OCI-LY7 (cell line): ENCODE data around the gene EXD2.

Experiments used
- CTCF ChIP-seq: fragments of 200-600 bp; sonication (generic); conservative IDR thresholded peaks from 2 replicates; pipeline ENCODE4 v1.5.1; 2014; ENCODE audit warnings: mild to moderate bottlenecking, antibody characterized with exemption, low read length, moderate library complexity, mixed read lengths
- EZH2phosphoT487 ChIP-seq: fragments of 200-600 bp; sonication (generic); IDR thresholded peaks from 2 replicates; pipeline ENCODE4 v1.6.1; 2018; ENCODE audit warnings: low read depth, borderline replicate concordance, mild to moderate bottlenecking, mixed run types, antibody characterized with exemption, low read length, moderate library complexity, mixed read lengths

GRCh38 chr14:69261761-69262331, 70.5 kb downstream of the EXD2 start:
- TF ChIP-seq EZH2phosphoT487 (no peak), CTCF (no peak)
